Stimulated activated memory B cell treated with anti-CD40 and anti-IgM and Interleukin-4, amounts not matched to agents 10 μg/mL and 1 μg/mL and 100 μg/mL, for 72 hours (primary cell): ENCODE measurements around the gene TOX2.
A peak's percentile ranks its signal among the peaks of the same experiment; 100 is the strongest.

Experiments
- ATAC-seq: fragments of 150-1000 bp; cut with Tn5 transposase; 2 replicates; pipeline ENCODE4 v1.10.0; 2021
- H3K27ac Mint-ChIP-seq: one replicate; pipeline ENCODE4 v1.8.0; 2022; ENCODE audit warnings: mild to moderate bottlenecking, mixed read lengths
- H3K27me3 Mint-ChIP-seq: one replicate; pipeline ENCODE4 v1.8.0; 2022; ENCODE audit warnings: mixed read lengths
- H3K36me3 Mint-ChIP-seq: one replicate; pipeline ENCODE4 v1.8.0; 2022; ENCODE audit warnings: mixed read lengths
- H3K4me1 Mint-ChIP-seq: one replicate; pipeline ENCODE4 v1.8.0; 2022; ENCODE audit warnings: mixed read lengths
- H3K4me3 Mint-ChIP-seq: one replicate; pipeline ENCODE4 v1.8.0; 2022; ENCODE audit warnings: mild to moderate bottlenecking, moderate library complexity, mixed read lengths
- H3K9me3 Mint-ChIP-seq: one replicate; pipeline ENCODE4 v1.8.0; 2022; ENCODE audit warnings: mixed read lengths

TOX2 gene

DNA sequence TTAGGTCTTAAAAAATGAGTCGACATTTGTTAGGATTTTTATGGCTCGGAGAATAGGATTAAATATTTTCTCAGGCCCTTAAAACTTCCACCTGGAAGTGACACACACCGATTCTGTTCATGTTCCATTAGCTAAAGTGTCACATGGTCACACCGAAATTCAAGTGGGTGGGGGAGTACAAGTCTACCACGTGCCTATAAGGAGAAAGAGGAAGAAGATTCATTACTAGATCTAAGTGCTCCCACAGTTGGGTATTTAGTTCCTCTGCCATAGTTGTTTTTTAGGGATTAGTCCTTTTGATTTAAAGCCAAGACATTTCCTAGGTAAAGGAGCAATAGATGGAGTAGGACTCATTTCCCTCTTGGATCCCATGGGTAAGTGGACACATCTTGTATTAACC is 4.9 kb upstream of the TOX2 start:
- Mint-ChIP-seq H3K36me3 (no peaks in the 10 kb centered on the region), H3K9me3 (peaks cover 15% of the 10 kb centered on the region), H3K4me3 (no peak overlapping the region), H3K4me1 (peaks cover 16% of the 10 kb centered on the region), H3K27me3 (peaks cover 13% of the 10 kb centered on the region), H3K27ac (no peak overlapping the region)
- peak; percentile 75 for ATAC-seq

DNA sequence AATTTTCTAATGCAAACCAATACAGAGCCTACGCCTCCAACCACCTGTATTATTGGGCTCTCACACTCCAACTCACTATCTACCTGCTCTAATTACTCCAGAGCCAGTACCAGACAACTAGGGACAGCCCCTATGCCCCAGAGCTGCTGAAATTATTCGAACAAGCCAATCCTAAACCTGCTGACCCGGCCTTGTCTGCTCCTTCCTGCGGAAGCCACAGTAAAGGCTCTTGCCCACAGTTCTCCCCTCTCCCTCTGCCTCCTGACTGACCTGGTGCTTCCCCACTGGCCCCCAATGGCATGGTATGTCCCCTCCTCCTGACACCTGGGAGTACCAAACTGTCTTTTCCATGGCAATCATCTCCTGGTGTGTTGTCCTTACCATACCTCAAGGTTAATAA is 4.1 kb upstream of the TOX2 start:
- Mint-ChIP-seq H3K36me3 (no peaks in the 10 kb centered on the region), H3K9me3 (peaks cover 15% of the 10 kb centered on the region), H3K27me3 (peaks cover 21% of the 10 kb centered on the region), H3K4me1 (peaks cover 23% of the 10 kb centered on the region), H3K27ac (peak overlapping the region; percentile 13), H3K4me3 (no peak overlapping the region)
- peak; percentile 39 for ATAC-seq

DNA sequence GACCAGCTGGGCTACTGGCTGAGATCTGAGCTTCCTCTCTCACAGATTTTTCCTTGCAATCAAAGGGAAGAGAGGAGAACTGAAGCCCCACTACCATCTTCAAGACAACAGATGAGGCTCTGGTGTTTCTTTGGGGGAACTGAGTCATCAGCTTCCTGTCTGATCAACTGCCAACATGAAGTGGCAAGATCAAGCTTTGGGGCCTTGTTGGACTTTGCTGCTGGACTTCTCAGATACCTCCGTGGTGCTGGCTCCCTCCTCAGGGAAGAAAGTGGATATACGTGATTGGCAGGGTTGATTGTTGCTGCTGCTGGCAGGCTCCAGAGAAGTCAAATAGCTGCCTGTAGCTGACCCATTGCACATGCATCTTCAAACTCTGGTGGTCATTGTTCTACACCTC is 3.6 kb upstream of the TOX2 start:
- no peak overlapping the region for H3K27ac Mint-ChIP-seq
- H3K27me3 Mint-ChIP-seq, result peaks cover 26% of the 10 kb centered on the region
- H3K4me3 Mint-ChIP-seq, result no peak overlapping the region
- ATAC-seq, result no peak
- peaks cover 28% of the 10 kb centered on the region for H3K4me1 Mint-ChIP-seq
- peaks cover 15% of the 10 kb centered on the region for H3K9me3 Mint-ChIP-seq
- no peaks in the 10 kb centered on the region for H3K36me3 Mint-ChIP-seq

DNA sequence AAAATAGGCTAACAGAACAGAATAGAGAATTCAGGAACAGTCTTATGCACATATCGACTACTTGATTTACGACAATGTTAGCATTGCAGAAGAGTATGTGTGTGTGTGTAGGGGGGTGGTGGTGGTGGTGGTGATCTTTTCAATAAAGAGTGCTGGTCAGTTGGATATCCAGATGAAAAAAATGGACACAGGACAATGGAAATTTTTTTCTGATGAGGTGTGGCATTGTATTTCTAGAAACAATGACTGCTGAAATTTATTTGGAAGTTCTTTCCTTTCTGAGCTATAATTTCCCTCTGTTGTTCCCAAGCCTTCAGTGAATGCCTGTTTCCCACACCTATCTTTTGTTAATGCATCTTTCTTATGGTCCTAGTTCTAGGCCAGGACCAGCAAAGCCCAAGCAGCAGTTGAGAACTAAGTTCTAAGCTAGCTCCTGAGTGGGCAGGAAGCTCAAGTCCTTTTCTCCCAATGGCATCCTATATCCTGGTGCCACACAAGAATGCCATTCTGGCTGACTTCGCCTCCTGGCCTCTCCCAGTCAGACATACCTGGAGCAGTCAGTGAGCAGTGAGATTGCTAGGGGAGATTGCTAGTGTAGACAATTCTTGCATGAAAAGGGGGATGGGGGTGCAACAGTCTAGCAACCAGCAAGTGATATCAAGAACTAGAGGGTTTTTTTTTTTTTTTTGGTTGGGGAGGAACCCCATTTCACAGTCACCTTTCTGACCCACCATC is 1.2 kb upstream of the TOX2 start:
- Mint-ChIP-seq H3K4me3 (peak overlapping the region; percentile 50), H3K9me3 (peaks cover 12% of the 10 kb centered on the region), H3K27ac (peak overlapping the region; percentile 33), H3K36me3 (no peaks in the 10 kb centered on the region), H3K4me1 (peaks cover 41% of the 10 kb centered on the region), H3K27me3 (peaks cover 38% of the 10 kb centered on the region)
- ATAC-seq, result no peak

DNA sequence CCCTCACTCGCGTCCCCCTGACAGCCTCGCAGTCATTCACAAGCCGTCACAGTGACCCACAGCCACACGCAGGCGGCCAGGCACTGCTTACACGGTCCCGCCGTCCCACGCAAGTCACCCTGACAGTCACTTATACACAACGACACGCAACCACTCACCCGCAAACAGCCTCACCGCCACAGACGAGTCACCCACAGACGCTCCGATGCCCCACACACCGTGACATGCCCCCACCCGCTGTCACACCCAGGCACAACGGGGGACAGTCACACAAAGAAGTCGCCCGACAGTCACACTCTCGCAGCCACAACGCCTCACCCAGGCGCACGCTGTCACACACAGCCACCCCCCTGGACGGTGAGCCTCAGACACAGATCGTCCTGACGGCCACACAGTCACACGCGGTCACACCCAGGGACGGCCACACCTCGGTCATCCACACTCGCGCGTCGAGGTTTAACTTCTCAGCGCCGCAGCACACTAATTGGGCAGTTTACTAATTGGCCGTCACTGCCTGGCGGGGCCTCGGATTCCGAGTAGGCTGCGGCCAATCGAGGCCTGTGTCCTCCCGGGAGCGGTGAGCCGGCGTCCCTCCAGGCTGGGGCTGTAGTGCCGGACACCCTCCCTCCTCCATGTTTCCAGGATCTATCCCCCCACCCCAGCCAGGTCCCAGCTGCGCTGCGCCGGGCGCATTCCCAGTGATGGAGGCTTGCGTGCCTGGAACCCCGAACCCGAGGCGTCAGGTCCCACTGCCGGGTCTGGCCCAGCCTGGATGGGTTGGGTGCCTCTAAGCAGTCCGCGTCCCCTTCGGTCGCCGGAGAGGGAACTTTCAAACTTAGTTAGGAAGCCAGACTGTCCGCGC is 790 bp downstream of the TOX2 start:
- peaks cover 38% of the 10 kb centered on the region for H3K27me3 Mint-ChIP-seq
- H3K4me1 Mint-ChIP-seq, result peaks cover 38% of the 10 kb centered on the region
- peak overlapping the region; percentile 72 for H3K27ac Mint-ChIP-seq
- peak overlapping the region; percentile 79 for H3K4me3 Mint-ChIP-seq
- peak; percentile 6 for ATAC-seq
- no peaks in the 10 kb centered on the region for H3K36me3 Mint-ChIP-seq
- peaks cover 6% of the 10 kb centered on the region for H3K9me3 Mint-ChIP-seq

DNA sequence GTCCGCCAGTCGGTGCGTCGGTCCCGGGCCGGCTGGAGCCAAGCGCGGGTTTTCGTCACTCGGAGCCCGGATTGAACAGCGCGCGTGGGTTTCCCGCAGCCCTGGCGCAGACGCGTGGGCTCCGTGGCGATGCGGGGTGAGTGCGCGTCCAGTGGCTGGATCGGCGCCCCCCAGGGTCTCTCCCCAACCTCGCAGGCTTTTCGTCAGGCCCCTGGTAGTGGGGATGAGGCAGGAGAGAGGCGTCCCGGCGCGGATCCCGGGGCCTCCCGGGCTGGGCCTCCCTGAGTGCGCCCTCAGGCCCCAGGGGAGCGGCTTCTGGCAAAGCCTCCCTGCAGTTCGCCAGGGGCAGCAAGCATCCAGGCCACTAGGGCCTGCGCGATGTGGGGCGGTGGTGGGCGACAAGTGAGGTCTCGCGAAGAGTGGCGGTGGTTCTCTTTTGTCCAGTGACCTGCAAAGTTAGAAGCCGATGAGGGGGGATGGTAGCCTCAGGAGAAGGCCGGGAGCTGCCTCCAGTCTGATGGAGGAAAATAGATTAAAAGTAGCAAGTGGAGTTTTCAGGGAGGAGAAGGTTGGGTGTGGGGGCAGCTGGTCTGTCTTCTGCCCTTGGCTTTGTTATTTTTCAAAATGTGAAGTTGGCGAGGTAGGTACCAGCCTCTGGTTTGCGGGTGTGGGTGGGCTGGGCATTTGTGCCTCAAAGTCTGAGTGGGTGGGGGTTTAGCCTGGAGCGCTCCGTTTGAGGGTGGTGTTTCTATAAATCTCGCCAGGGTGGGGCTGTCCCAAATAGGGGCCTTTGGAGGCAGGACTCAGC is 1.6 kb downstream of the TOX2 start:
- ATAC-seq, result peak; percentile 49
- Mint-ChIP-seq H3K27me3 (peaks cover 38% of the 10 kb centered on the region), H3K27ac (peak overlapping the region; percentile 72), H3K4me3 (peak overlapping the region; percentile 79), H3K9me3 (peaks cover 6% of the 10 kb centered on the region), H3K4me1 (peaks cover 32% of the 10 kb centered on the region), H3K36me3 (no peaks in the 10 kb centered on the region)

DNA sequence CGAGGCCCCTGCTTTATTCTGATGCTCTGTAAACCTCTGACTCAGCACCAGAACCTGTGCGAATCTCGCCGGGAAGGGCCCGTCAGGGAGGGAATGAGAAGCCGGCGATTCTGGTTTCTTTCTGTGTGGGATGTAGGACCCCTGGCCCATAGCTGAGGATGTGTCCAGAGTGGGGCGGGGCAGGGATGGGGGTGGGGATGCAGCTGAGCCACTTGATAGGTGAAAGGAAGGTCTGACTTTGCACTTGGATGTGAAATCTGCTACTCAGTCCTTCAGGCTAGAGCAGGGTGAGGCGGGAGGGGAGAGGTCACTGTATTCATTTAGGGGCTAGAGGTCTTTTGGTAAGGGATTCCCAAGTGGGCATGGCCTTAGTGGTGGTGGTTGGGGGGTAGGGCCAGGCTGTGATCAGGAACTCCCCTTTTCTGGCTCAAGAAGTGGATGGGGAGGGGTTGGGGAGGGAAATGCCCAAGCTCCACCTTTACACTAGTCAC is 2.3 kb downstream of the TOX2 start:
- H3K27ac Mint-ChIP-seq, result peak overlapping the region; percentile 72
- peak; percentile 67 for ATAC-seq
- peak overlapping the region; percentile 79 for H3K4me3 Mint-ChIP-seq
- H3K36me3 Mint-ChIP-seq, result no peaks in the 10 kb centered on the region
- H3K9me3 Mint-ChIP-seq, result peaks cover 6% of the 10 kb centered on the region
- H3K27me3 Mint-ChIP-seq, result peaks cover 38% of the 10 kb centered on the region
- H3K4me1 Mint-ChIP-seq, result peaks cover 37% of the 10 kb centered on the region

DNA sequence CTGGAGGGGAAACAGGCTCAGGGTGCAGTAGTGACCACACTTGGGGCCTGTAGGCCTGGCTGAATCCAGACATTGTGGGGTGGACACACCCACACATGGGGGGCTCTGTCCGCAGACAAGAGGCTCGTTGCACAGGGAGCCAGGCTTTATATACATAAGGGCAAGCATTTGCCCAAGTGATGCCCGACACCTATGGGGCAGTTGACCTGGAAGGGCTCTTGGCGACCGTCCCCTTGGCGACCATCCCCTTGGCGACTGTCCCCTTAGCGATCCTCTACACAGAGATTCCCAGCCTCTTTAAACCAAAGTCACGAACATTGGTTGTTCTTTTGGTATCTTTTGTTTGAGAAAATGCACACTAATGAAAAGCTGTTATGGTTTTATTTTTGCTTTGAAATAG is 2.7 kb downstream of the TOX2 start:
- ATAC-seq, result no peak
- no peak overlapping the region for H3K27ac Mint-ChIP-seq
- H3K9me3 Mint-ChIP-seq, result peaks cover 4% of the 10 kb centered on the region
- H3K4me3 Mint-ChIP-seq, result no peak overlapping the region
- H3K27me3 Mint-ChIP-seq, result peaks cover 38% of the 10 kb centered on the region
- no peaks in the 10 kb centered on the region for H3K36me3 Mint-ChIP-seq
- H3K4me1 Mint-ChIP-seq, result peaks cover 37% of the 10 kb centered on the region

DNA sequence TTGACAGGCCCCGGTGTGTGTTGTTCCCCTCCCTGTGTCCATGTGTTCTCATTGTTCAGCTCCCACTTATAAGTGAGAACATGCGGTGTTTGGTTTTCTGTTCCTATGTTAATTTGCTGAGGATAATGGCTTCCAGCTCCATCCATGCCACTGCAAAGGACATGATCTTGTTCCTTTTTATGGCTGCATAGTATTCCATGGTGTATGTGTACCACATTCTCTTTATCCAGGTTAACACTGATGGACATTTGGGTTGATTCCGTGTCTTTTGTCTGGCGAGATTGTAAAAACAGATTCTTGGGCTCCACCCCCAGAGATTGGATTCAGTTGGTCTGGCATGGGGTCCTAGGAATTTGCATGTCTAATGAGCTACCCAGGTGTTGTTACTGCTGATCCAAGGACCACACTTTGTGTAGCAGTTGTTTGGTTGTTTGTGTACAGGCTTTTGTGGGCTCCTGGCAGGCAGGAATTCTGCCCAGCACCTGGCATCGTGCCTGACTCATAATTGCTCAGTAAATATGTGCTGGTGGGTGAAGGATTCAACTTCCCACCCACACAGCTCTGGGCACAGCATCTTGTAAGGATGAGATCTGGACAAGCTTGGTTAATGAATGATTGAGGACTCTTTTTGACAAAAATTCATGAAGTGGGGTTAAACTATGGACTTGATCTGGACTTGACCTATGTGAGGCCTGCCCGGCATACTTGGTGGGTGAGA is 5.2 kb downstream of the TOX2 start:
- H3K36me3 Mint-ChIP-seq, result no peaks in the 10 kb centered on the region
- no peaks in the 10 kb centered on the region for H3K9me3 Mint-ChIP-seq
- peaks cover 39% of the 10 kb centered on the region for H3K27me3 Mint-ChIP-seq
- no peak overlapping the region for H3K4me3 Mint-ChIP-seq
- peaks cover 48% of the 10 kb centered on the region for H3K4me1 Mint-ChIP-seq
- ATAC-seq, result no peak
- H3K27ac Mint-ChIP-seq, result no peak overlapping the region

DNA sequence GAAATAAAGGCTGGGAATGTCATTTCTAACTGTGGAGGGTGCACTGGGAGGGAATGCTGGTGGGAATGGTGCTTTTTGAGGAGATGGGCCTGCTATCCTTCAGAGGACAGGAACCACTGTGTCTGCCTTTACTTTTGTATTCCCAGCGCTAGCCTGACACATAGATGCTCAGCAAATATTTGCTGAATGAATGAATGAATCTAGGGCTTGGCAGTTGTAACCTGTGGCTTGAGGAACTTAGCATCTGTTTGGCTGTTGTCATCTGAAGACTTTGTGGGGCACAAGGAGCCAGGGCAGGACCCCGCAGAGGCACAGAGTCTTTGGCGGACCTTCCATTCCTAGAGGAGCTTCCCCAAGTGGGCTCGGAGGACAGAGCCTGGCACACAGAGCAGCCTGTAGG is 6.1 kb downstream of the TOX2 start:
- H3K4me1 Mint-ChIP-seq, result peaks cover 49% of the 10 kb centered on the region
- H3K36me3 Mint-ChIP-seq, result no peaks in the 10 kb centered on the region
- no peak for ATAC-seq
- peaks cover 29% of the 10 kb centered on the region for H3K27me3 Mint-ChIP-seq
- no peaks in the 10 kb centered on the region for H3K9me3 Mint-ChIP-seq
- no peak overlapping the region for H3K27ac Mint-ChIP-seq
- no peak overlapping the region for H3K4me3 Mint-ChIP-seq

DNA sequence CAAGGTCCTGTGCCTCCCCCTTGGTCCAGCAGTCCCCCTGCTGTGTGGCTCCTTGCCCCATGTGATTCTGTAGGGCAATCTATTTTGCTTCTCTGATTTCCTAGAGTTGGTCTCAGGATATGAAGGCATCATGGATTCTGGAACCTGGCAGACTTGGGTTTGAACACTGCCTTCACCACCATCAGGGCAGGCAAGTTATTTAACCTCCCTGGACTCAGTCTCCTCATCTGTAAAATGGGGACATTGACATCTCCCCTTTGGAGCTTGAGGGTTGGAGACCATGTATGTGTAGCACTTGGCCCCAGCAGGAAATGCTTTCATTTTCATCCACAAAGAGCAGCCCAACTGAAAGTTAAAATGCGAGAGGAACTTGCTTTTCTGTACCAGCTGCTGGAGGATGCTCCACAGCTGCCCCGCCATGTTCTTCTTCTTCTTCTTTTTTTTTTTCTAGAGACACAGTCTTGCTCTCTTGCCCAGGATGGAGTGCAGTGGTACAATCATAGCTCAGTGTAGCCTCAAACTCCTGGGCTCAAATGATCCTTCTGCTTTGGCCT is 6.7 kb downstream of the TOX2 start:
- H3K4me3 Mint-ChIP-seq, result no peak overlapping the region
- no peaks in the 10 kb centered on the region for H3K9me3 Mint-ChIP-seq
- no peak overlapping the region for H3K27ac Mint-ChIP-seq
- no peaks in the 10 kb centered on the region for H3K36me3 Mint-ChIP-seq
- peaks cover 24% of the 10 kb centered on the region for H3K27me3 Mint-ChIP-seq
- ATAC-seq, result no peak
- H3K4me1 Mint-ChIP-seq, result peaks cover 49% of the 10 kb centered on the region

DNA sequence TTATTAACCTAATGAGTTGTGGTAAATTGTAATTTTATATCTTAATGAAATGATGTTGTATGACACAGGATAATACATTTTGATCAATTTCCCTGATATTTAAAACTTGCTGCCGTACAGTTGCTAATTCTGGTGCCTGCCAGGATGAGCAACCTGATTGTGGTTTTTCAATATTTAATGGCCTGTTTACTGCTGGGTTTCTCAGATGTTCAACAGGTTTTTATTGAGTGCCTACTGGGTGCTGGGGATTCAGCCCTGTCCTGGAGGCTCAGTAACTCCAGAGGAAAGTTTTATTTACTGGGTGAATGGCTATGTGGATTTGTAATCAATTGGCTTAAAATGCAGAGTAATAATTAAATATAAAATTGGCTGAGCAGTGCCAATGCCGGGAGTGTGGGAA is 8.0 kb downstream of the TOX2 start:
- Mint-ChIP-seq H3K36me3 (no peaks in the 10 kb centered on the region), H3K9me3 (no peaks in the 10 kb centered on the region), H3K4me1 (peaks cover 40% of the 10 kb centered on the region), H3K27me3 (peaks cover 15% of the 10 kb centered on the region), H3K27ac (no peak overlapping the region), H3K4me3 (no peak overlapping the region)
- ATAC-seq, result no peak

DNA sequence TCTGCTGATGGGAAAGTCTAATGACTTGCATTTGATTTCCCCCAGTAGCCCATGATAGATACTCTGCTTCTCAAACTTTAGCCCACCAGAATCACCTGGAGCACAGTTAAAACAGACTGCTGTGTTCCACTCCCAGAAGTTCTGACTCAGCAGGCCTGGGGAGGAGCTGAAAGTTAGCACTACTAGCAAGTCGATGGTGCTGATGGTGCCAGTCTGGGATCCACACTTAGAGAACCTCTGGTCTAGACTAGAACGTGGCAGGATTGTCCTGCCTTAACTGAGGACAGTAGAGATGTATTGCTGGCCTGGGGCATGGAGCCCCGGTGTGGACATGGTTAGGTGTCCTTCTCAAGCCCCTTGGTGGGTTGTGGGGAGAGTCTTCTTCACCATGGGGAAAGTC is 8.7 kb downstream of the TOX2 start:
- peak overlapping the region; percentile 76 for H3K27ac Mint-ChIP-seq
- H3K4me3 Mint-ChIP-seq, result peak overlapping the region; percentile 25
- H3K27me3 Mint-ChIP-seq, result peaks cover 15% of the 10 kb centered on the region
- H3K4me1 Mint-ChIP-seq, result peaks cover 40% of the 10 kb centered on the region
- ATAC-seq, result peak; percentile 19
- H3K9me3 Mint-ChIP-seq, result no peaks in the 10 kb centered on the region
- no peaks in the 10 kb centered on the region for H3K36me3 Mint-ChIP-seq

DNA sequence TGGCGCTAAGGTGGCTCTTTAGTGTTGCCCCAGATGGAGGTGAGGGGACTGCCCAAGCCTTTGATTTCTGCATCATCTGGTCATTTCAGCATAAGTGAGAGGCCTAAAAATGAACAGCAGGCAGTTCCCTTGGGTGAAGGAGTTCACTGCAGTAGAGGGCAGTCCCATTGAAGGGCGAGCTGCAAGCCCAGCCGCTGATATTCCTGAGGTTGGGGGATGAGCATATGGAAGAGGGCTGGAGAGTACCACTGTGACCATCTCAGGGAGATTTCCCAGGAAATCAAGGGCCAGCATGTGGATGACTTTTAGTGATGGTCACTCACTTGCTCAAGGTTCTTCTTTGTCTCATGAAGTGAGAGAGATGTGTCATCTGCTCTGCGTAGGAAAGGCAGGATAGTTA is 9.3 kb downstream of the TOX2 start:
- no peaks in the 10 kb centered on the region for H3K9me3 Mint-ChIP-seq
- peak; percentile 39 for ATAC-seq
- peak overlapping the region; percentile 76 for H3K27ac Mint-ChIP-seq
- peaks cover 40% of the 10 kb centered on the region for H3K4me1 Mint-ChIP-seq
- peaks cover 15% of the 10 kb centered on the region for H3K27me3 Mint-ChIP-seq
- H3K36me3 Mint-ChIP-seq, result no peaks in the 10 kb centered on the region
- H3K4me3 Mint-ChIP-seq, result no peak overlapping the region
